ENCODE results near the gene SPAG16.

Gene SPAG16

GRCh38 chr2:214386720-214387119 lies 1102.5 kb downstream of the SPAG16 start:
- DNase-seq (ENCODE audit: low spot score), result no peak

DNA sequence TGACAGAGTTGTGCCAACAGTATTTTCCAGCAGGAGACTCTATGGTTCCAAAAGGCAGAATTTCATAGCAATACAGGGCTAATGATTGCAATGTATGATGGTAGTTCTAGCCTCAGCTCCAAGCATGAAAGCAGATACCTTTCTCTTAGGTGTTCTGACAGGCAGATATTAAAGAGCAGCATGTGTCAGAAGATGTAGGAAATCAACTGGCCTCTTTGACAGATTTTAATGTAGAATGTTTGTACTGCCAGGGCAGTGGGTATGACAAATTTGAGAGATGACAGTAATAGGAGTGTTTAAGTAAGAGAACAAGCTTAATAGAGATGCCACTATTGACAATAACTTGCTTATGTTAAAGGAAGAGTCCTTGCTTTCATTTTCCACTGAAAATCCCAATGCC lies 1105.1 kb downstream of the SPAG16 start:
- no peak for DNase-seq (ENCODE audit: low spot score)

DNA sequence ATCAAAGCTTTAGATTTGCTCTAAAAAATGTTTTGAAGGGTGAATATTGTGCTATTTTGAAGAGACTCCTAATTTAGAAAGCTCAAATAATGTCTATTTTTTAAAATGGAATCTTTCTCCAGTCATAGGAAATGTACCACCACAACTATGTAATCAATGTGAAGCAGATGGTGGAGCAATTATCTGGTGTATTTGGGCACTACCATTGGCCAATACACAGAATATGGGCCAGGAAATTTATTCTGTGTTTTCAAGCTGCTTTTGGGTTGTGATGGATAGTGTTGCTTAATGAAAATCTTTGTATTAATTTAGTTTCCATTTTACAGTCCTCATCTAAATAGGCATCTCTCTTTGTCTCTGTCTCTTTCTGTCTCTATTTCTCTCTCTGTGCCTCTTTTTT lies 1109.5 kb downstream of the SPAG16 start:
- no peak for DNase-seq (ENCODE audit: low spot score)

DNA sequence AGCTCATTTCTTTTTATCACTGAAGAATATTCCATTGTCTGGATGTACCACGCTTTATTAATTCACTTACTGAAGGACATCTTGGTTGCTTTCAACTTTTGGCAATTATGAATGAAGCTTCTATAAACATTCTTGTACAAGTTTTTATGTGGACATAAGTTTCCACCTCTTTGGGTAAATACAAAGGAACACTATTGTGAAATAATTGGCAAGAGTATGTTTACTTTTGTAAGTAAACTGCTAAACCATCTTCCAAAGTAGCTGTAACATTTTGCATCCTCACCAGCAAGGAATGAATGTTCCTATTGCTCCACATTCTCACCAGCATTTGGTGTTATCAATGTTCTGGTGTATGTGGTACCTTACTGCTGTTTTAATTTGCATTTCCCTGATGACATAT lies 1110.8 kb downstream of the SPAG16 start:
- no peak for DNase-seq (ENCODE audit: low spot score)

- DNase-seq (ENCODE audit: low spot score), result no peak
Measured at GRCh38 chr2:214401580-214401979, 1117.3 kb downstream of the SPAG16 start.

DNA sequence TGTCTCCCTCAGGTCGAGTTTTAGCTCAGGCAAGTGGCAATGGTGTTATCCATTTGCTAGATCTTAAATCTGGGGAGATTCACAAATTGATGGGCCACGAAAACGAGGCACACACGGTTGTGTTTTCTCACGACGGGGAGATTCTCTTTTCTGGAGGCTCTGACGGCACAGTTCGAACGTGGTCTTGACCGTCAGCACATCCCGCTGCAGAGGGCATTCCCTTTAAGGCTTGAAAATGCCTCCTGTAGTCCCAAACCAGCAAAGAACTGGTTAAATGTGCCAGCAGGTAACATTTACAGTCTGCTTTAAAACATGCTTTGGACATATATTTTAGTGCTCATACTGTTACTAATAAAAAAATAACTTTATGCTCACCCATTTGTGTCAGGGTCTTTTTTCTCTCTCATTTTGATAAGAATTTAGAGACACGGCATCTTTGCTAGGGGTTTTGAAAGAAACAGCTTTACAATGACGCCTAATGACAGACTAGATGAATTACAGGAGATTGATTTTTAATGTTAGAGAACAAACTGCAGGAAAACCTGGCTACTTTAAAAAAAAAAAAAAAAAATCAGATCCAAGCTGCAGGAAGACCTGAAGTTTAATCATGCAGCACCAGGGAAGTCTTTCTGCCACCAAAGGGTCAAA lies 1126.0 kb downstream of the SPAG16 start:
- DNase-seq (ENCODE audit: low spot score), result no peak

DNA sequence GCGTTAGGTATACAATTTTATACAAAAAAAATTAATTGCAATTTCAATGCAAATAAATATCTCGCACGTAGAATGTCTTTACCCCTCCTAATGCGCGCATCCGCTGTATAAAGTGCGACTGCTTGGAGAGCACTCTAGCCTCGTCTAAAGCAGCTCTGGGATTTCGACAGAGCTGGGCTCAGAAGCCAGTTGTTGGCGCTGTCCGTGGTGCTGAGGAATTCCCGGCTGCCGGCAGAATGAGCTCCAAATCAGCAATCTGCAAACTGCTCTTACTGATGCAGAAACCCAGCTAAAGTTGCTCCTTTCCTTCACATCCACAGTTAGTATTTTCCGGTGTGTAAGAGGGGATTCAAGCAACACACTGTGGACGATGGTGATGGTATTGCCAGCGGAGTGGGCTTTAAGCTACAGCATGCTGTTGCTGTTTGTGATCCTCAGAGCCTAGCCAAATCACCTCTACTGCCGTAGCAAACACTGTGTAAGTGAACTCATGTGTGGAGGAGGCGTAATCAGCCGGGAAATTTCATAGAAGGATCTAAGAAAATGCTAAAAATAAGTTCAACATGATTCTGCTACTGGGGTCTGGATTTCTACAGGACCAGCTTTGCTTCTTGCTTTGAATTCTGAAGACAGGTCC lies 1126.8 kb downstream of the SPAG16 start, which contains the start of gene VWC2L:
Gene VWC2L (plus strand): TSS at position 137 of the 637 bp plus-strand sequence. CDS start 3,140 bp downstream, outside the sequence.
- DNase-seq (ENCODE audit: low spot score), result peak; percentile 16

DNA sequence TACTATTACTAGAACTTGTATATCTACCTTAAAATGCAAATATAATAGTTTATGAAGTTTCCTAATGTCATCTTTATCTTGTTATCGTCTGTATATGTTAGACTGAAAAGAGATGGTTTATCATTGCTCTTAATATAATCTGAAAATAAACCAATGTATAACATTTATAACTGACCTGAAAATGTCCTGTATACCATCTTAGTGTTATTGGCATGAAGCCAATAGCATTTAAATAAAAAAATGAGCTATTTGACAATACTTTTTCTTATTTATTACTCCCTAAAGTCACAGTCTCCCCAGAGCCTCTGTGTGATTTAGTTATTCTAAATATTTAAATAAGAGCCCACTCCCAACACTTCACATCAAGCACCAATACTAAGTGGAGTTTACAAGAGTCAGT lies 1128.4 kb downstream of the SPAG16 start:
- DNase-seq (ENCODE audit: low spot score), result no peak

- no peak for DNase-seq (ENCODE audit: low spot score)
Measured at GRCh38 chr2:214436470-214436869, 1152.2 kb downstream of the SPAG16 start.

GRCh38 chr2:214450118-214450894 lies 1166.0 kb downstream of the SPAG16 start:
- no peak for DNase-seq (ENCODE audit: low spot score)

DNA sequence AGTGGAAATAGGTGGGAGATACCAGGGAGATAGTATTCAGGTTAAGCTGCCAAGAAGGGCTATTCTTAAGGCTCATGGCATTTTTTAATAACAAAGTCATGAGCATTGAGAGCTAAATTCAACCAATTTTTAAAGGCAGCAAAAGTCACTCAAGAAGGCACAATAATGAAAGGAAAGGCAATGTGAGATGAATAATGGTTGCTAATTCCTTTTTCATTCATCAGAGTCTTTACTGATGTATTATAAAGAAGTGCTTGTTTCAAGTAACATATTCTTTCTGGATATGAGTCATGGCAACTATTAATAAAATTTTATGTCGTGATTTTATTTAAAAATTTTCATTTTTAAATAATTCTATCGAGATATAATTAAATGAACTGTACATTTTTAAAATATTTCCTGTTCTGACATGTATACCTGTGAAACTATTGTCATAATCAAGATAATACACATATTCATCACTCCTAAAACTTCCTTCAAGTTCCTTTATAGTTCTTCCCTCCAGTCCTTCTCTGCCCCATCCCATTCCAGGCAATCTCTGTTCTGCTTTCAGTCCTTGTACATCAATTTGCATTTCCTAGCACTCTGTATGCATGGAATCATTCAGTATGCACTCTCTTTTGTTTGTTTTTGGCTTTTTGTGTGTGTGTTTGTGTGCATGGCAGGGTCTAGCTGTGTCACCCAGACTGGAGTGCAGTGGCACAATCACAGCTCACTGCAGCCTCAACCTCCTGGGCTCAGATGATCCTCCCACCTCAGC lies 1167.4 kb downstream of the SPAG16 start:
- DNase-seq (ENCODE audit: low spot score), result no peak

All from HuH-7.5 (cell line).